ENCODE measurements around the gene TAF11L13. TPM values are rescaled to one million over a fixed set of nuclear protein-coding genes. Genes with fewer than 3 reads are reported as not detected.
"Not testable (repeated sequence)": the region's sequence is repeated elsewhere in the genome, so short reads cannot be mapped to it uniquely, and the experiment has no call there.

Gene TAF11L13
- not detected in 2 replicates for total RNA-seq

- H3K4me3 ChIP-seq (ENCODE audit: low read depth, low read length); H3K36me3 ChIP-seq (ENCODE audit: control insufficient read depth, insufficient read depth, low read length); DNase-seq (ENCODE audit: low read depth); H3K27me3 ChIP-seq (ENCODE audit: control insufficient read depth, insufficient read depth, low read length): not testable (repeated sequence)
Observed at GRCh38 chr5:17631788-17632187, at the start of gene TAF11L13. Gene TAF11L13 (plus strand): TSS chr5:17632088.

- H3K4me3 ChIP-seq (ENCODE audit: low read depth, low read length); H3K27me3 ChIP-seq (ENCODE audit: control insufficient read depth, insufficient read depth, low read length); H3K36me3 ChIP-seq (ENCODE audit: control insufficient read depth, insufficient read depth, low read length); DNase-seq (ENCODE audit: low read depth): not testable (repeated sequence)
Observed at GRCh38 chr5:17585658-17586057, 46.2 kb upstream of the TAF11L13 start, which contains the start of gene TAF11L7. Gene TAF11L7 (minus strand): TSS chr5:17585758.

GRCh38 chr5:17590860-17591259, 41.0 kb upstream of the TAF11L13 start, which contains the start of gene TAF11L8:
Gene TAF11L8 (minus strand): TSS chr5:17590960.
- not testable (repeated sequence) for H3K27me3 ChIP-seq (ENCODE audit: control insufficient read depth, insufficient read depth, low read length); DNase-seq (ENCODE audit: low read depth); H3K36me3 ChIP-seq (ENCODE audit: control insufficient read depth, insufficient read depth, low read length); H3K4me3 ChIP-seq (ENCODE audit: low read depth, low read length)

- not testable (repeated sequence) for H3K36me3 ChIP-seq (ENCODE audit: control insufficient read depth, insufficient read depth, low read length); H3K27me3 ChIP-seq (ENCODE audit: control insufficient read depth, insufficient read depth, low read length); DNase-seq (ENCODE audit: low read depth); H3K4me3 ChIP-seq (ENCODE audit: low read depth, low read length)
Observed at GRCh38 chr5:17594255-17594654, 37.6 kb upstream of the TAF11L13 start, which contains the start of gene TAF11L9. Gene TAF11L9 (minus strand): TSS chr5:17594394.

- not testable (repeated sequence) for H3K36me3 ChIP-seq (ENCODE audit: control insufficient read depth, insufficient read depth, low read length); DNase-seq (ENCODE audit: low read depth)
Observed at GRCh38 chr5:17597728-17598127, 34.2 kb upstream of the TAF11L13 start, which contains the start of gene TAF11L10. Gene TAF11L10 (minus strand): TSS chr5:17597828.

GRCh38 chr5:17603880-17604279, 28.0 kb upstream of the TAF11L13 start, which contains the start of gene TAF11L11:
Gene TAF11L11 (plus strand): TSS chr5:17604183.
- H3K27me3 ChIP-seq (ENCODE audit: control insufficient read depth, insufficient read depth, low read length); H3K4me3 ChIP-seq (ENCODE audit: low read depth, low read length); DNase-seq (ENCODE audit: low read depth); H3K36me3 ChIP-seq (ENCODE audit: control insufficient read depth, insufficient read depth, low read length): not testable (repeated sequence)

More at GRCh38 chr5:17597728-17598127, 34.2 kb upstream of the TAF11L13 start, which contains the start of gene TAF11L10:
- not testable (repeated sequence) for H3K4me3 ChIP-seq (ENCODE audit: low read depth, low read length); H3K27me3 ChIP-seq (ENCODE audit: control insufficient read depth, insufficient read depth, low read length)

DNA sequence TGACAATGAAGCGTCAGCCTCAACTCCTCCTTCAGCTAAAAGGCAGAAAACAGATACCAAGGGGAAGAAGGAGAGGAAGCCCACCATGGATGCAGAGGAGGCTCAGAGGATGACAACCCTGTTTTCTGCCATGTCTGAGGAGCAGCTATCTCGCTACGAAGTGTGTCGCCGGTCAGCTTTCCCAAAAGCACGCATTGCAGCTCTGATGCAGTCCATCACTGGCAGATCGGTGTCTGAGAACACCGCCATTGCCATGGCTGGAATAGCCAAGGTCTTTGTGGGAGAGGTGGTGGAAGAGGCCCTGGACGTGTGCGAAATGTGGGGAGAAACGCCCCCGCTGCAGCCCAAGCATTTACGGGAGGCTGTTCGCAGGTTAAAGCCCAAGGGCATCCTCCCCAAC, 26.9 kb upstream of the TAF11L13 start:
- TF ChIP-seq, protein P1, sequence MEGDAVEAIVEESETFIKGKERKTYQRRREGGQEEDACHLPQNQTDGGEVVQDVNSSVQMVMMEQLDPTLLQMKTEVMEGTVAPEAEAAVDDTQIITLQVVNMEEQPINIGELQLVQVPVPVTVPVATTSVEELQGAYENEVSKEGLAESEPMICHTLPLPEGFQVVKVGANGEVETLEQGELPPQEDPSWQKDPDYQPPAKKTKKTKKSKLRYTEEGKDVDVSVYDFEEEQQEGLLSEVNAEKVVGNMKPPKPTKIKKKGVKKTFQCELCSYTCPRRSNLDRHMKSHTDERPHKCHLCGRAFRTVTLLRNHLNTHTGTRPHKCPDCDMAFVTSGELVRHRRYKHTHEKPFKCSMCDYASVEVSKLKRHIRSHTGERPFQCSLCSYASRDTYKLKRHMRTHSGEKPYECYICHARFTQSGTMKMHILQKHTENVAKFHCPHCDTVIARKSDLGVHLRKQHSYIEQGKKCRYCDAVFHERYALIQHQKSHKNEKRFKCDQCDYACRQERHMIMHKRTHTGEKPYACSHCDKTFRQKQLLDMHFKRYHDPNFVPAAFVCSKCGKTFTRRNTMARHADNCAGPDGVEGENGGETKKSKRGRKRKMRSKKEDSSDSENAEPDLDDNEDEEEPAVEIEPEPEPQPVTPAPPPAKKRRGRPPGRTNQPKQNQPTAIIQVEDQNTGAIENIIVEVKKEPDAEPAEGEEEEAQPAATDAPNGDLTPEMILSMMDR (IDR thresholded peaks at IDR 0.05; ENCODE audit: insufficient read depth, low read length, poor library complexity, severe bottlenecking), result no peak
- H3K36me3 ChIP-seq (ENCODE audit: control insufficient read depth, insufficient read depth, low read length), result no peaks in the 10 kb centered on the region
- no peak overlapping the region for H3K4me3 ChIP-seq (ENCODE audit: low read depth, low read length)
- H3K27me3 ChIP-seq (ENCODE audit: control insufficient read depth, insufficient read depth, low read length), result no peaks in the 10 kb centered on the region
- DNase-seq (ENCODE audit: low read depth), result no peak

DNA sequence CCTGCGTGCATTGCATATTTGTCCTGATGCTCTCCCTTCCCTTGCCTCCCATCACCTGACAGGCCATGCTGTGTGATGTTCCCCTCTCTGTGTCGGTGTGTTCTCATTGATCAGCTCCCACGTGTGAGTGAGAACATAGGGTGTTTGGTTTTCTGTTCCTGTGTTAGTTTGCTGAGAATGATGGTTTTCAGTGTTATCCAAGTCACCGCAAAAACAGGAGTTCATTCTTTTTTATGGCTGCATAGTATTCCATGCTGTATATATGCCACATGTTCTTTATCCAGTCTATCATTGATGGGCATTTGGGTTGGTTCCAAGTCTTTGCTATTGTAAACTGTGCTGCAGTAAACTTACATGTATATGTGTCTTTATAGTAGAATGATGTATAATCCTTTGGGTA, 24.4 kb upstream of the TAF11L13 start:
- DNase-seq (ENCODE audit: low read depth); H3K36me3 ChIP-seq (ENCODE audit: control insufficient read depth, insufficient read depth, low read length); H3K27me3 ChIP-seq (ENCODE audit: control insufficient read depth, insufficient read depth, low read length): not testable (repeated sequence)

DNA sequence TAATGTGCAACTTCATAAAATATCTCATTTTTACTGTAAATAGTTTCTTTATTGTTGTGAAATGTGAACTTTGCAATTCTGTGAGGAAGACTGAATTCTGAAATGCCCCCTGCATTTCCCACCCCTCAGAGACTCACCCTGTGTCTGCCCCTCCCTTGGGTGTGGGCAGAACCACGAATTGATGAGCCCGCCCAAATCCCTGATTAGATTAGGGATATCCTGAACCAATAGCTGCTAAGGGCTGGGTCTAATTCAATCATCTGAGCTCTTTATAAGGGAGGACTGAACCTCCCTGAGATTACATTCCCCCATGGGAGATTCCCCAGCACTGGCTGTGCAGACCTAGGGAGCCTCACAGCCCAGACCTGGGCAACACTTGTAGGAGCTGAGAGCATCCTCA, 21.8 kb upstream of the TAF11L13 start, which contains the start of gene TAF11L12:
Gene TAF11L12 (plus strand): TSS at position 301 of the 400 bp plus-strand sequence.
- DNase-seq (ENCODE audit: low read depth); H3K4me3 ChIP-seq (ENCODE audit: low read depth, low read length); H3K36me3 ChIP-seq (ENCODE audit: control insufficient read depth, insufficient read depth, low read length); H3K27me3 ChIP-seq (ENCODE audit: control insufficient read depth, insufficient read depth, low read length): not testable (repeated sequence)

More for the DNA sequence above, 24.4 kb upstream of the TAF11L13 start:
- H3K4me3 ChIP-seq (ENCODE audit: low read depth, low read length), result not testable (repeated sequence)

GRCh38 chr5:17614872-17615605, 16.8 kb upstream of the TAF11L13 start:
- Histone ChIP-seq H3K36me3 (ENCODE audit: control insufficient read depth, insufficient read depth, low read length) (no peaks in the 10 kb centered on the region), H3K27me3 (ENCODE audit: control insufficient read depth, insufficient read depth, low read length) (no peaks in the 10 kb centered on the region)
- TF ChIP-seq, protein P1 (IDR thresholded peaks at IDR 0.05; ENCODE audit: insufficient read depth, low read length, poor library complexity, severe bottlenecking), result no peak

More at GRCh38 chr5:17614872-17615605, 16.8 kb upstream of the TAF11L13 start:
- H3K4me3 ChIP-seq (ENCODE audit: low read depth, low read length), result no peak overlapping the region
- no peak for DNase-seq (ENCODE audit: low read depth)

Measured in kidney epithelial cell (primary cell).